Tibial nerve (tissue), 4 donors: ENCODE measurements around the gene TDRD9.

ENCODE experiments used
- EP300 ChIP-seq, 2 donors: sonication (generic); formaldehyde crosslinking; IDR thresholded peaks; one replicate each; pipeline ENCODE4 v1.6.1; 2017; ENCODE audit warnings: antibody characterized with exemption in 2 of 2, mild to moderate bottlenecking in 1 of 2
- TF ChIP-seq, protein P1 (sequence below), 5 experiments: fragments of 200-600 bp in 3 of 5; fragments of 450-650 bp in 2 of 5; sonication (generic) in 3 of 5; IDR thresholded peaks; one replicate each; pipeline ENCODE4 v1.5.1; 2016 to 2019; ENCODE audit warnings: antibody characterized with exemption in 5 of 5, mild to moderate bottlenecking in 3 of 5, moderate library complexity in 2 of 5

DNA sequence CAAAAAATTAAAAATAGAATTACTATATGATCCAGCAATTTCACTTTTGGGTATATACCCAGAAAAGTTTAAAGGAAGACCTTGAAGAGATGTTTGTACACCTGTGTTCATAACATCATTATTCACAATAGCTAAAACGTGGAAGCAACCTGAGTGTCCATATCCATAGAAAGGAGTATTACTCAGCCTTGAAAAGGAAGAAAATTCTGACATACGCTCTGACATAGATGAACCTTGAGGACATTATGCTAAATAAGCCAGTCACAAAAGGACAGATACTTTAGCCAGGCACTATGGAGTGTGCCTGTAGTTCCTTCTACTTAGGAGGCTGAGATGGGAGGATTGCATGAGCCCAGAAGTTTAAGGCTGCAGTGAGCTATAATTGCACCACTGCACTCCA is 20.2 kb downstream of the TDRD9 start:
- TF ChIP-seq, protein P1, sequence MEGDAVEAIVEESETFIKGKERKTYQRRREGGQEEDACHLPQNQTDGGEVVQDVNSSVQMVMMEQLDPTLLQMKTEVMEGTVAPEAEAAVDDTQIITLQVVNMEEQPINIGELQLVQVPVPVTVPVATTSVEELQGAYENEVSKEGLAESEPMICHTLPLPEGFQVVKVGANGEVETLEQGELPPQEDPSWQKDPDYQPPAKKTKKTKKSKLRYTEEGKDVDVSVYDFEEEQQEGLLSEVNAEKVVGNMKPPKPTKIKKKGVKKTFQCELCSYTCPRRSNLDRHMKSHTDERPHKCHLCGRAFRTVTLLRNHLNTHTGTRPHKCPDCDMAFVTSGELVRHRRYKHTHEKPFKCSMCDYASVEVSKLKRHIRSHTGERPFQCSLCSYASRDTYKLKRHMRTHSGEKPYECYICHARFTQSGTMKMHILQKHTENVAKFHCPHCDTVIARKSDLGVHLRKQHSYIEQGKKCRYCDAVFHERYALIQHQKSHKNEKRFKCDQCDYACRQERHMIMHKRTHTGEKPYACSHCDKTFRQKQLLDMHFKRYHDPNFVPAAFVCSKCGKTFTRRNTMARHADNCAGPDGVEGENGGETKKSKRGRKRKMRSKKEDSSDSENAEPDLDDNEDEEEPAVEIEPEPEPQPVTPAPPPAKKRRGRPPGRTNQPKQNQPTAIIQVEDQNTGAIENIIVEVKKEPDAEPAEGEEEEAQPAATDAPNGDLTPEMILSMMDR (IDR thresholded peaks at IDR 0.05): no peak
- TF ChIP-seq EP300 (IDR thresholded peaks at IDR 0.05): no peak
